HL-60 (cell line): Measurements from ENCODE around the gene RGS7.

Source experiments
- DNase-seq, 2 experiments: peaks; one replicate each; pipeline ENCODE4 v3.0.0-alpha.2; 2010 to 2020; ENCODE audit warnings: low read depth in 1 of 2, low spot score in 1 of 2
- H3K27ac ChIP-seq: fragments of 250-450 bp; sonication (Bioruptor Pico); replicated peaks from 2 replicates; pipeline ENCODE4 v1.5.1; 2020; ENCODE audit warnings: mild to moderate bottlenecking, moderate library complexity
- H3K27me3 ChIP-seq: fragments of 250-450 bp; sonication (Bioruptor Pico); 2 replicates; pipeline ENCODE4 v1.5.1; 2021; ENCODE audit warnings: mild to moderate bottlenecking, moderate library complexity; ENCODE audit not compliant: insufficient read depth, poor library complexity, severe bottlenecking
- H3K4me3 ChIP-seq: replicated peaks from 2 replicates; pipeline ENCODE4 v1.5.1; 2011; ENCODE audit warnings: mild to moderate bottlenecking, control low read depth, low read length; ENCODE audit not compliant: insufficient read depth
- GABPA ChIP-seq: IDR thresholded peaks from 2 replicates; pipeline ENCODE4 v1.6.1; 2012; ENCODE audit warnings: low read depth
- POLR2AphosphoS5 ChIP-seq: IDR thresholded peaks from 2 replicates; pipeline ENCODE4 v1.6.1; 2012; ENCODE audit warnings: low read depth
- SPI1 ChIP-seq: IDR thresholded peaks from 2 replicates; pipeline ENCODE4 v1.6.1; 2012; ENCODE audit warnings: low read depth, mild to moderate bottlenecking, borderline replicate concordance
- TF ChIP-seq, protein P1 (sequence below): IDR thresholded peaks from one replicate; pipeline ENCODE4 v1.5.1; 2011; ENCODE audit warnings: low read length, control low read depth, inconsistent platforms; ENCODE audit not compliant: insufficient read depth
- TF ChIP-seq, protein P2 (sequence below): IDR thresholded peaks from 2 replicates; pipeline ENCODE4 v1.6.1; 2012; ENCODE audit warnings: low read depth; ENCODE audit not compliant: insufficient replicate concordance

The RGS7 gene

GRCh38 chr1:241081473-241081872, 275.5 kb downstream of the RGS7 start:
- H3K27ac ChIP-seq = no peak overlapping the region
- H3K27me3 ChIP-seq = no peaks in the 10 kb centered on the region
- TF ChIP-seq, protein P1, sequence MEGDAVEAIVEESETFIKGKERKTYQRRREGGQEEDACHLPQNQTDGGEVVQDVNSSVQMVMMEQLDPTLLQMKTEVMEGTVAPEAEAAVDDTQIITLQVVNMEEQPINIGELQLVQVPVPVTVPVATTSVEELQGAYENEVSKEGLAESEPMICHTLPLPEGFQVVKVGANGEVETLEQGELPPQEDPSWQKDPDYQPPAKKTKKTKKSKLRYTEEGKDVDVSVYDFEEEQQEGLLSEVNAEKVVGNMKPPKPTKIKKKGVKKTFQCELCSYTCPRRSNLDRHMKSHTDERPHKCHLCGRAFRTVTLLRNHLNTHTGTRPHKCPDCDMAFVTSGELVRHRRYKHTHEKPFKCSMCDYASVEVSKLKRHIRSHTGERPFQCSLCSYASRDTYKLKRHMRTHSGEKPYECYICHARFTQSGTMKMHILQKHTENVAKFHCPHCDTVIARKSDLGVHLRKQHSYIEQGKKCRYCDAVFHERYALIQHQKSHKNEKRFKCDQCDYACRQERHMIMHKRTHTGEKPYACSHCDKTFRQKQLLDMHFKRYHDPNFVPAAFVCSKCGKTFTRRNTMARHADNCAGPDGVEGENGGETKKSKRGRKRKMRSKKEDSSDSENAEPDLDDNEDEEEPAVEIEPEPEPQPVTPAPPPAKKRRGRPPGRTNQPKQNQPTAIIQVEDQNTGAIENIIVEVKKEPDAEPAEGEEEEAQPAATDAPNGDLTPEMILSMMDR = no peak
- TF ChIP-seq POLR2AphosphoS5 (no peak), SPI1 (no peak), GABPA (no peak)
- TF ChIP-seq, protein P2, sequence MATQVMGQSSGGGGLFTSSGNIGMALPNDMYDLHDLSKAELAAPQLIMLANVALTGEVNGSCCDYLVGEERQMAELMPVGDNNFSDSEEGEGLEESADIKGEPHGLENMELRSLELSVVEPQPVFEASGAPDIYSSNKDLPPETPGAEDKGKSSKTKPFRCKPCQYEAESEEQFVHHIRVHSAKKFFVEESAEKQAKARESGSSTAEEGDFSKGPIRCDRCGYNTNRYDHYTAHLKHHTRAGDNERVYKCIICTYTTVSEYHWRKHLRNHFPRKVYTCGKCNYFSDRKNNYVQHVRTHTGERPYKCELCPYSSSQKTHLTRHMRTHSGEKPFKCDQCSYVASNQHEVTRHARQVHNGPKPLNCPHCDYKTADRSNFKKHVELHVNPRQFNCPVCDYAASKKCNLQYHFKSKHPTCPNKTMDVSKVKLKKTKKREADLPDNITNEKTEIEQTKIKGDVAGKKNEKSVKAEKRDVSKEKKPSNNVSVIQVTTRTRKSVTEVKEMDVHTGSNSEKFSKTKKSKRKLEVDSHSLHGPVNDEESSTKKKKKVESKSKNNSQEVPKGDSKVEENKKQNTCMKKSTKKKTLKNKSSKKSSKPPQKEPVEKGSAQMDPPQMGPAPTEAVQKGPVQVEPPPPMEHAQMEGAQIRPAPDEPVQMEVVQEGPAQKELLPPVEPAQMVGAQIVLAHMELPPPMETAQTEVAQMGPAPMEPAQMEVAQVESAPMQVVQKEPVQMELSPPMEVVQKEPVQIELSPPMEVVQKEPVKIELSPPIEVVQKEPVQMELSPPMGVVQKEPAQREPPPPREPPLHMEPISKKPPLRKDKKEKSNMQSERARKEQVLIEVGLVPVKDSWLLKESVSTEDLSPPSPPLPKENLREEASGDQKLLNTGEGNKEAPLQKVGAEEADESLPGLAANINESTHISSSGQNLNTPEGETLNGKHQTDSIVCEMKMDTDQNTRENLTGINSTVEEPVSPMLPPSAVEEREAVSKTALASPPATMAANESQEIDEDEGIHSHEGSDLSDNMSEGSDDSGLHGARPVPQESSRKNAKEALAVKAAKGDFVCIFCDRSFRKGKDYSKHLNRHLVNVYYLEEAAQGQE = no peak
- H3K4me3 ChIP-seq = no peak overlapping the region
- no peak for DNase-seq

- DNase-seq = no peak
- Histone ChIP-seq H3K4me3 (no peak overlapping the region), H3K27ac (no peak overlapping the region), H3K27me3 (no peaks in the 10 kb centered on the region)
- TF ChIP-seq, protein P1 = no peak
- TF ChIP-seq GABPA (no peak), POLR2AphosphoS5 (no peak), SPI1 (no peak)
- TF ChIP-seq, protein P2 = no peak
Measured at GRCh38 chr1:241079459-241079858, 277.5 kb downstream of the RGS7 start.

- DNase-seq = no peak
- no peaks in the 10 kb centered on the region for H3K27me3 ChIP-seq
- TF ChIP-seq SPI1 (no peak), POLR2AphosphoS5 (no peak), GABPA (no peak)
- TF ChIP-seq, protein P1 = no peak
- TF ChIP-seq, protein P2 = no peak
- no peak overlapping the region for H3K27ac ChIP-seq
- no peak overlapping the region for H3K4me3 ChIP-seq
Measured at GRCh38 chr1:241079047-241079446, 278.0 kb downstream of the RGS7 start.
